Head of caudate nucleus (tissue), 42 donors: ENCODE measurements around the gene DCHS1.

Source experiments
- DNase-seq, 42 donors: peaks; one replicate each; pipeline versions ENCODE4 v3.0.0 to v3.0.0-alpha.2; 2020 to 2021; ENCODE audit warnings: mixed read lengths in 7 of 42
- intact Hi-C: fragments of 100-400 bp; cut with DNase I; formaldehyde crosslinking; loops from one replicate; pipeline ENCODE4 v1.15.0; 2022

DCHS1 gene

DNA sequence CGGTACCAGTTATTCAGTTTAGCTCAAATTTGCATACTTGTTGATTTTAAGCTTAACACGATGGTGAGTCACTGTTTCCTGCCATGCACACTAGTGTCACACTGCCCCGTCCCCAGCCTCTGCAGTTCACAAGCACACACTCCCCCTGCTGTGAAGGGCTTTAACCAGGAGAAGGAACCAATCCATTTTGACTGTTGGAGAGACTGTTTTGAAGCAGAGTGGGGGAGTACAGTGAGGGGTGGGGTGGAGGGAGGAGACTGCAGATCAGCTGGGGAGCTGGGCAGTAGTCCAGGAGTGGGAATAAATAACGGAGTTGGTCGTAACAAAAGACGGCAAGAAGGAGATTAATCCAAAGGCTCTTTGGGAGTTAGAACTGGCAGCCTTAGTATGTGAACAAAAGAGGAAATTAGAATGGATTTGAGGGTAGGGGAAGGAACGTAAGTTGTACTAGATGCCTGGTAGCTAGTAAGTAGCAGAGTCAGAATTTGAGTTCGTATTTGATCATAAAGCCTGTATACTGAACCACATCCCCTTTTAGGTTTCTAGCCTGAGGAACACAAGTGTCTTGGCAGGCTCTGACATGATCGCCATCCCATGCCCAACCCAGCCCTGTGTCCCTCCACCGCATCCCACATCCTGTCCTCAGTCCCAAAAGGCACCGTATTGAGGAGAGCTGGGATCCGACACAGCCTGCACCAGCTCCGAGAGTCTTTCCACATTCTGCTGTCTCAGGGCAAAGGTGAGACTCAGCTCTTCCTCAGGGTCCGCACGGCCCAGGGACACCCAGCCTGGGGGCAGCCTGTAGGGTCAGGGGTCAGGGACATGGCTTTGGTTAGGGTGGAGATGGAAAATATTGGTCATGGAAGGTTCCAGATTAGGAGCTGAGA lies 37.2 kb downstream of the DCHS1 start:
- intact Hi-C loops = no loop called here

DNA sequence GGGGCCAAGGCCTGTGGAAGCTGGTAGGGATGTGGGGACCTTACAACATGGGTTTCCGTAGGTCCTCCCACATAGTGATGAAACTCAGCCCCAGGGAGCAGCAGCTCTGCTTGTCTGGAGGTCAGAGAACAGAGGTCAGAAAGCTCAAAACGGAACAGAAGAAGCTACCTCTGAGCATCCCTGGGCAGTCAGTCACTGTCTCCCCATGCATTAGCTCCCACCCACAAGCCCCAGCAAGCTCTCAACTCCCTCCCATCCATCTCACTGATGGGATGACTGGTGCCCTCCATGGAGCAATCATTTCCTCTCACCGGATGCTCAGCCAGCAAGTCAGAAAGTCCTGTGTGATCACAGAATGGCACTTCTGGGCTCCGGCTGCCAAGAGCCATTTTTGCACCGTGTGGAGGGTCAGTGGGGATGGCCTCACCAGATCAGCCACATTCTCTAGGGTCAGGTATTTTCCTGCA lies 38.3 kb downstream of the DCHS1 start:
- no peak for DNase-seq
- intact Hi-C loops = no loop called here

More for the DNA sequence above, 37.2 kb downstream of the DCHS1 start:
- peak in 35 of 42 donors; percentile 18 to 77 (median 56) for DNase-seq

DNA sequence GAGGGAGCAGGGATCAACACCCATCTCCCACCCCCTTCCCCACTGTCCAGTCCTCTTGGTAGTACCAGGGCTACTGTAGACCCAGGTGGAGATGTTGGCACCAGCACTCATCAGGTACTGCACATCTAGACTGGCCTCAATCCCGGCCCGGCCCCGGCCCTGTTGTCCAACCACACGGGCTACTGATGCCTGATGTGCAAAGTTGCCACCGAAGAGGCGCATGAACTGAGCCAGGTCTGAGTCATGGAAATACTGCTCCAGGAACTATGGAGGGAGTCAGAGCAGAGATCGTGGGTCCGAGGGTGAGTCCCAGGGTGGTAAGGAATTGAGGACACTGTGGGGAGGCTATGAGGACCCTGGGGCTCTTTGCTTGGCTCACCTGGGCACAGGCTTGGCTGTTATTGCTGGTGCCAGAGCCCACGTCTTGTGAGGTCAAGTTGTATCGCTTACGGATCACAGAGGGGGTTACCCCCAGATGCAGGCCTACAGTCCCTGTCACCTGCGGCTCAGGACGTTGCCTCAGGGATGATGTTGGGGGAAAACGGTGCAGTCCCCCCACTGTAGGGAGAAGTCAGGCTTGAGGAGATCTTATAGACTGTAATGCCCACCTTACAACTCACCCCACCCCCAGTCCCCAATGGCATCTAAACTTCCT lies 38.9 kb downstream of the DCHS1 start:
- intact Hi-C loops = no loop called here
- no peak for DNase-seq

DNA sequence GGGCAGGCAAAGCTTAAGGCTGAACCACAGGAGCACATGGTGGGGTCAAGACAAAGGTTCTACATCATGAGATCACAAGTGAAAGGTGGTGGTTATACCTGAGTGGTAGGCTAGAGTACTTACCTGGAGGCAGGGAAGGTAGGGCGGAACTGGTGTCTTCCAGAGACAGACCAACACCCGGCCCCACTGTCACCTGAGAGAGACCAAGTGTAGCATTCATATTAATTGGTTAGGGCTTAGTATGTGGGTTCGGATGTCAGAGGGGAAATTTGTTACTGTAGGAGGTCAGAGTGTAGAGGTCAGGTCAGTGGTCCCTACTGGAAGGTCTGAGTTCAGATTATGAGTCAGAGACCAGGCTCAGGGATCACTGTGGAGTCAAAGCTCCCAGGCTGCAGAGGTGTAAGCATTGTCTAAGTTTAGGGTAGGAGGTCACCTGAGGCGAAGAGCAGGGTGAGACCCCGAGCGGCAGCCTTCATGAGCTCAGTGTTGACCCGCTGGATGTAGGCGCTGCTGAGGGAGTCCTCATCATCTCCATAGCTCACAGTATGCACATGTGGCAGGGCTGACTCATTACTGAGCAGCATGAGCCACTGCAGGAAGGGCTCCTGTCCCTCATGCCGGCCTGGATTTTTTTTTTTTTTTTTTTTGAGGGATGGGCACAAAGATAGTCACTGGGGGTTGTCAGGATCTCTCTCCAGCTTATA lies 39.6 kb downstream of the DCHS1 start:
- intact Hi-C loops = no loop called here
- DNase-seq = no peak

DNA sequence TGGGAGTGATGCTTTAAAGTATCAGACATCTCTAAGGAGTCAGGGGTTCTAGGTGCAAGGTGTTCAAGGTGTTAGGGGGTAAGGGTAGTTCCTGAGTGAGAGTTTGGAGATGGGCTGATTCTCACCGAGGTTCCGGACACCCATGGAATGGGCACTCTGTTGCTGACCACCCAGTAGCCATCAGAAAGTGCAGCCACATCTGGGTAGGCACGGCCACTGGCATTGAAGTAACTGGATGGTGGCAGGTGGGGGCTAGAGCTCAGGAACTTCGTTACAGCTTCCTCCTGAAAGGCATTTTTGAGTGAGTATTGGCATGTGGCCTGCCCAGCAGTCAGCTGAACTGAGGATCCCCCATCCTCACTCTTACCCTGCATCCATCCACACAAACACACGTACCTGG lies 40.6 kb downstream of the DCHS1 start:
- DNase-seq = peak in 1 of 42 donors; percentile 11
- intact Hi-C loops = no loop called here

DNA sequence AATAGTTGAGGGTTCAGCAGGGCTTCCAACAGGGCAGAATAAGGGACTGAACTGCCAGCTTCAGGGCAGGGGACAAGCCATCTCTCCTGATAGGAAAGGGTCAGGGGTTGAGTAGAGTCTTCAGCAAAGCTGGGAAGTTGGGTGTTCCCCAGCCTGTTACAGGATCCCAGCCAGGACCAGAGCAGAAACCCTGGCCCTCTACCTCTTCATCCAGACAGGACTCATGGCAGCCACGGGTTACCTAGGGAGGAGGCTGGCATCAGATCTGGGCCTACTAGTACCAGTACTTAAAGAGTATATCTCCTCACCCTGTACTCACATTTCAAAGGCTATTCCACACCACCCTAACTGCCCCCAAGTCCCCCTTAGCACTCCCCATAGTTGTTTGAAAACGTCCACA lies 41.2 kb downstream of the DCHS1 start:
- intact Hi-C loops = no loop called here
- DNase-seq = peak in 1 of 42 donors; percentile 14

DNA sequence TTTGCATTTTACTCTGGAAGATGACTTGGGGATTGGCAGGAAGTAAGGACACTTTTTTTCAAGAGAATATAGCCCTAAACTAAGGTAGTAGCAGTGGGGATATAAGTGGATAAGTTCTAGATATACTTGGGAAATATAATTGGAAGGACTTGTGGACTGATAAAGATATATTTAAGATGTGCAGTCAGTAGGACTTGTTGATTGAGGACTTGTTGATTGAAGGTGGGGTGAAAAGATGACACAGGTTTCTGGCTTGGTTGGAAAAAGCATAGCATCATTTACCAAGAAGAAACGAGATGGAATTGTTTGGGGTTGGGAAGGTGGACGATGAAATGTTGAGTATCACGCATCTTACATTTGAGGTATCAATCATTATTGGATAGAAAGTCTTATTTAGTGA lies 42.1 kb downstream of the DCHS1 start:
- intact Hi-C loops = no loop called here
- DNase-seq = no peak

DNA sequence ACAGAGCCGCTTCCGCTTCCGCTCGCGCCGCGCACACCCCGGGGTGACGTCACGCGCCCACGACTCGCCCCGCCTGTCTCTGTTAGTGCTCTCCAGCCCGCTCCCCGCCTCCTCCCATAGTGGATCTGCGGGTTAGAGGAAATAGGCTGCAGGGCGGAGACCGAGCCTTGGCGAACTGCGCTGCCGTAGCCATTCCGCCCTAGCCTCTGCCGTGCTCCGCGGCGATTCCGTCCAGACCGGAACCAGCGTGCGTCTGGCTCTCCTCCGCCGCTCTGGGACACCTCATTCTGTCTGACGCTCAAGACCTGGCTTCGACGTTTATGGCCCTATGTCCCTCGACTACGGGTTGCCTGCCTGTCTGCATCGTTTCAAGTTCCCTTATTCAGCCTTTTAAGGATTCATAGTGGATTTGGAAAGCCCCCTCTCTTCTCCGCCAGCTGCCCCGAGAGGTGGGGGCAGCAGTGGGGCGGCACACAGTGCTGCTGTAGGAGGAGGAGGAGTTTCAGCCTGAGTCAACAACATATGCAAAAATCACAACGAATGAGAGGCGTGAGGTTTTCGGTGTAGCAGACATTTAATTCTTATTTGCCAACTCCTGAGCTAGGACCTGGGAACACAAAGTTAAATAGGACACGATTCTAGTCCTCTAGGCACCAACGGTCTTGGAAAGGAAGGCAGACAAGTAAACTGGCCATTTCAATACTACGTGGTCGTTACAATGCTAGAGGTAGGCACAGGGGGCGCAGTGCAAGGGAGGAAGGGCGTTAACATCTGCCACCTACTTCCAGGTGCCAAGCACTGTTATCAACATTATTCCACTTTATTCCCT lies 43.2 kb downstream of the DCHS1 start, which contains the start of gene TAF10:
TSS of gene TAF10 (minus strand) at position 4 of the 829 bp plus-strand sequence. CDS start 27 bp downstream, outside the sequence.
- peak; percentile 94 to 99 (median 98) for DNase-seq
- intact Hi-C loops = no loop called here

DNA sequence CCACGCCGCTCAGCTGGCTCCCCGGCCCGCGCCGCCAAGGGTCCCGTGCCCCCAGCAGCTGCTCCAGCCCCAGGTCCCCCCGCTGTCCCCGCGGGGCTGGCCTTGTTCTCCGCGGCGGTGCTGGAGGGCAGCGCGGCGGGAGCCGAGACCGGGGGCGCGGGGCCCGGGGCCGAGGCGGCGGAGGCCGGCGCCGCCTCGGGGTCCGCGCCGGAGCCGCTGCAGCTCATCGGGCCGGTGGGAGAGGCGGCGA lies 43.7 kb downstream of the DCHS1 start:
- DNase-seq = peak in 1 of 42 donors; percentile 58
- intact Hi-C loops = loop anchor here (2.0 kb wide), 1 partner anchor 71 kb away; the partner anchor contains the start of gene MRPL17

DNA sequence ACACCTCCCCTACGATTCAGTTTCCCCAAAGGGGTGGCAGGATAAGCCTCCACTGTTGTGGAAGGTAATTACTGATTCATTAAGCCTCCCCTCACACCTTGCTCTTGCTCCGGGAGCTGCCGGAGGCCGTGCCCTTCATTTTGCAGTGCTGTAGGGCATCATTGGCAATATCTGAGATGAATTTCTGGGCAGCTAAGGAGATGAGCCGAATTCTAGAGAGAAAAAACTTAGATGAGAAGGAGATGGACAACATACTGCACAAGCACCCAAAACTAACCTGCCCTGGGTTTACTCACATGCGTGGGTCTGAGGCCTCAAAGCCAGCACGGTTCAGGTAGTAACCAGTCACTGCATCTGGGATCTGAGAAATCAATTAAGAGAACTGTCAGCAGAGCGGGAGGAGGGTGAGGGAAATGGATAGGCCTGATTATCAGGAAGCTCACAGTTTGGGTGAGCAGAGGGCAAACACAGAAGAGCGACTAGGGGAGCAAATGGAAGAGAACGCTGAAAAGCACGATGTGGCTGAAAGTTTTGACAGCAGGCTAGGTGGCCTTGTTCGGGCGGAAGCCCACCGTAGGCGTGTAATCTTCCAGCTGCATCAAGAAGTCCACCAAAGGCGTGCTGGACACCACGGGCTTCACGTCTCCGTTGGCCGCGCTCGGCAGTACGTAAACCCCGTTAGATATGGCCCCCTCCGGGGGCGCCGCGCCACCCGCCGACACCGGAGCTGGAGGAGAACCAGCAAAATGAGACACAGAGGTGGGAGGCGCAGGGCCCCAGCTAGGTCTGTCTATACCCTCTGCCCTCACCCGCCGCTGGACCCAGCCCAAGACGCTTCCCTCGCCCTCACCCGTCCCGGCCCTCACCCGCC lies 44.3 kb downstream of the DCHS1 start:
- peak in 29 of 42 donors; percentile 26 to 71 (median 46) for DNase-seq
- intact Hi-C loops = loop anchor here (2.0 kb wide), 1 partner anchor 71 kb away; the partner anchor contains the start of gene MRPL17

DNA sequence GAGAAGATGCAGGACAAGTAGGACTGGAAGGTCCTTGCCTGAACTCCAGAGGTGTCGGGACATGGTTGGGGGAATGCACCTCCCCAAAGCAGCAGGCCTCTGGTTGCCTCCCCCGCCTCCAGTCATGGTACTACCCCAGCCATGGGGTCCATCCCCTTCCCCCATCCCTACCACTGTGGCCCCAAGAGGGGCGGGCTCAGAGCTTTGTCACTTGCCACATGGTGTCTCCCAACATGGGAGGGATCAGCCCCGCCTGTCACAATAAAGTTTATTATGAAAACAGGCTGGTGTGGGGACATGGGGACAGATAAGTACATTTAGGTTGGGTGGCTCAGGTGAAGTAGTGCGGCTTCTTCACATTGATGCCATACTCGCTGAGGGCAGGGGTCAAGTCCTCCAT lies 45.0 kb downstream of the DCHS1 start:
- intact Hi-C loops = loop anchor here (2.0 kb wide), 1 partner anchor 72 kb away; the partner anchor contains the start of gene MRPL17

DNA sequence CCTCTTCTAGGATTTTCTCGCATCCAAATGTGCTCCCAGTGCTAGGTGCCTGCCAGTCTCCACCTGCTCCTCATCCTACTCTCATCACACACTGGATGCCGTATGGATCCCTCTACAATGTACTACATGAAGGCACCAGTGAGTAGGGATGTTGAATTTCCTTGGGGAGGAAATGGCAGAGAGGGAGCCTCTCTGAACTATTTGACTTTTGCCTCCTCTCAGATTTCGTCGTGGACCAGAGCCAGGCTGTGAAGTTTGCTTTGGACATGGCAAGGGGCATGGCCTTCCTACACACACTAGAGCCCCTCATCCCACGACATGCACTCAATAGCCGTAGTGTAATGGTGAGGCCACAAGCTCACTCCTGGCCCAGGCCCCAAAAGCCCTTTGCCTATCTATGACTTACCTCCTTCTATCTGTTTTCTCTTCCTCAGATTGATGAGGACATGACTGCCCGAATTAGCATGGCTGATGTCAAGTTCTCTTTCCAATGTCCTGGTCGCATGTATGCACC lies 46.0 kb downstream of the DCHS1 start:
- DNase-seq = peak in 5 of 42 donors; percentile 5 to 27 (median 9)
- intact Hi-C loops = loop anchor here (2.0 kb wide), 1 partner anchor 73 kb away; the partner anchor contains the start of gene MRPL17

More for the DNA sequence above, 45.0 kb downstream of the DCHS1 start:
- DNase-seq = peak in 2 of 42 donors; percentile 12 to 22

DNA sequence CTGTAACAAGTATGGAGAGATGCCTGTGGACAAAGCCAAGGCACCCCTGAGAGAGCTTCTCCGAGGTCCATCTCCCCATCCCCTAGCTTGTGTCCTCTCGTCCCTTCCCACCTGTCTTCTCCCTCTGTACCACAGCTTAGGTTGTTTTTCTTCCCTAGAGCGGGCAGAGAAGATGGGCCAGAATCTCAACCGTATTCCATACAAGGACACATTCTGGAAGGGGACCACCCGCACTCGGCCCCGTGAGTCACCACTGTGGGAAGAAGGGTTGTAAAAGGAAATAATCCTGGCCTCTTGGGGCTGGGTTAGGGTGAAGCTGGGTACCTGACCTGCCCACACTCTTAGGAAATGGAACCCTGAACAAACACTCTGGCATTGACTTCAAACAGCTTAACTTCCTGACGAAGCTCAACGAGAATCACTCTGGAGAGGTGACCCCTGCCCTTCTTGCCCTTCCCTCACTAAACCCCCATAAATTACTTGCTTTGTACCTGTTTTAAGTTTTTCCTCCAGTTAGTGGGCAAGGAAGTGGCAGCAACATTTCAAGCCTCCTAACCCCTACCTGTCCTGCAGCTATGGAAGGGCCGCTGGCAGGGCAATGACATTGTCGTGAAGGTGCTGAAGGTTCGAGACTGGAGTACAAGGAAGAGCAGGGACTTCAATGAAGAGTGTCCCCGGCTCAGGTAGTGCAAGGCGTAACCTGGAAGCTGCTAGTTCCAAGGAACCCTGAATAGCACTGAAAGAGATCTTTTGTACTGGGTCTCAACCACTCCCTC lies 46.7 kb downstream of the DCHS1 start:
- intact Hi-C loops = loop anchor here (1.0 kb wide), 1 partner anchor 28 kb away; no protein-coding TSS in a partner anchor
- peak in 6 of 42 donors; percentile 6 to 33 (median 18) for DNase-seq

DNA sequence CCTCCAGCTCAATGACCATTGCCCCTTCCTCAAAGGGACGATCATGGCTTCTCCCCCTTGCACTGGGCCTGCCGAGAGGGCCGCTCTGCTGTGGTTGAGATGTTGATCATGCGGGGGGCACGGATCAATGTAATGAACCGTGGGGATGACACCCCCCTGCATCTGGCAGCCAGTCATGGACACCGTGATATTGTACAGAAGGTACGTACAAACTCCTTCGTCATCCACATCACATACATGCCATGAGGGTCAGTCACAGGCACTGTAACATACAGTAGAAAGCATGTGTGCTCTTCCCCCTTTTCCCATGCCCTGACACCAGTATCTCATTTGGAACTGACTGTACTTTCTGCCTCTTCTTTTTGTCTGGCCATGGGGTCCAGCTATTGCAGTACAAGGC lies 47.6 kb downstream of the DCHS1 start:
- intact Hi-C loops = loop anchor here (1.0 kb wide), 1 partner anchor 29 kb away; no protein-coding TSS in a partner anchor
- DNase-seq = peak in 6 of 42 donors; percentile 6 to 30 (median 12)

DNA sequence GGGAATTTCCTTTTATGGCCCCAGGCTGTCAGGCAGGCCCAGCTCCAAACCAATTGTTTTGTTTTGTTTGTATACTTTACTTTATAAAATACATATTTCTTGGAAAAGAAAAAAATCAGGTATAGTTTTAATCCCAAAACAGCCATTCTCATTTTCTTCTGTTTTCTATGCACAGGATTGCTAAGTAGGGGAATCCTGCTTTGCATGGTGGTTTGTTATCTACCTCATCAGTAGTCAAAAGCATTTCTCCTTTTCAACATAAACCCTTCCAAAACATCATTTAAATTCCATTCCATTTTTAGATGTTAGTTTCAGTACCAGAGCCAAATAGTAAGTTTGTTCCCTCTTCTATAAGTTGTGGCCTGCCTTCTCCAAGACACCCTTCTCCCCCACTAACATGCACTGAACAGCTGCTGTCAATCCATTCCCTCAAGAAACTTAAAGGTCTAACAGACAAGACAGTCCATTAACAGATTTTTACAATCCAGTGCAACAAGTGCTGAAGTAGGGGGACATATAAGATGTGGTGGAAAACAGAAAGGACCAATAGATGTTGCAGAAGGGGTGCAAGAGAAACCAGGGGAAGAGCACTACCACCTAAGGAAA lies 48.3 kb downstream of the DCHS1 start:
- intact Hi-C loops = no loop called here

More for the DNA sequence above, 48.3 kb downstream of the DCHS1 start:
- peak in 1 of 42 donors; percentile 1 for DNase-seq
